HG03558 (cell line): ENCODE measurements around the gene EEF2K.
A peak's percentile ranks its signal among the peaks of the same experiment; 100 is the strongest.
"Not testable (repeated sequence)": the region's sequence is repeated elsewhere in the genome, so short reads cannot be mapped to it uniquely, and the experiment has no call there.

ENCODE experiments used
- ATAC-seq: cut with Tn5 transposase; IDR thresholded peaks from one replicate; pipeline ENCODE4 v1.9.1; 2021; ENCODE audit warnings: moderate number of reproducible peaks; ENCODE audit not compliant: unreplicated experiment; ENCODE audit errors: extremely low read depth

The EEF2K gene

GRCh38 chr16:22206842-22207714 is 1.0 kb downstream of the EEF2K start:
- ATAC-seq: no peak

GRCh38 chr16:22207715-22208360 is 1.8 kb downstream of the EEF2K start:
- ATAC-seq: no peak

- no peak for ATAC-seq
Observed at GRCh38 chr16:22210285-22210684, 4.2 kb downstream of the EEF2K start.

GRCh38 chr16:22210854-22211253 is 4.8 kb downstream of the EEF2K start:
- no peak for ATAC-seq

- ATAC-seq: no peak
Observed at GRCh38 chr16:22213236-22213635, 7.2 kb downstream of the EEF2K start.

GRCh38 chr16:22213801-22214200 is 7.7 kb downstream of the EEF2K start:
- ATAC-seq: no peak

GRCh38 chr16:22214402-22214801 is 8.3 kb downstream of the EEF2K start:
- ATAC-seq: no peak

GRCh38 chr16:22214889-22215288 is 8.8 kb downstream of the EEF2K start:
- no peak for ATAC-seq

GRCh38 chr16:22216191-22216831 is 10.2 kb downstream of the EEF2K start:
- no peak for ATAC-seq

GRCh38 chr16:22216832-22217225 is 10.8 kb downstream of the EEF2K start:
- not testable (repeated sequence) for ATAC-seq

GRCh38 chr16:22217890-22218730 is 12.0 kb downstream of the EEF2K start:
- peak; percentile 63 for ATAC-seq

- ATAC-seq: no peak
Observed at GRCh38 chr16:22219389-22220068, 13.5 kb downstream of the EEF2K start.

GRCh38 chr16:22220069-22220440 is 14.0 kb downstream of the EEF2K start:
- no peak for ATAC-seq

- no peak for ATAC-seq
Observed at GRCh38 chr16:22220714-22221113, 14.6 kb downstream of the EEF2K start.

- no peak for ATAC-seq
Observed at GRCh38 chr16:22222006-22222405, 15.9 kb downstream of the EEF2K start.

GRCh38 chr16:22222998-22223397 is 16.9 kb downstream of the EEF2K start:
- no peak for ATAC-seq

- ATAC-seq: no peak
Observed at GRCh38 chr16:22225060-22225459, 19.0 kb downstream of the EEF2K start.

GRCh38 chr16:22229889-22230288 is 23.8 kb downstream of the EEF2K start:
- no peak for ATAC-seq

- ATAC-seq: no peak
Observed at GRCh38 chr16:22232277-22233036, 26.4 kb downstream of the EEF2K start.
